ENCODE results near the gene CYB5R3. TPM values are rescaled to one million over a fixed set of nuclear protein-coding genes. Genes with fewer than 3 reads are reported as not detected.
A peak's percentile ranks its signal among the peaks of the same experiment; 100 is the strongest.

Gene CYB5R3
- total RNA-seq, 1 donor = 84.3 TPM

- Histone ChIP-seq H2AFZ (ENCODE audit: low read length) (no peak overlapping the region), H3K27me3 (ENCODE audit: insufficient read depth, low read length) (no peaks in the 10 kb centered on the region), H3K36me3 (ENCODE audit: insufficient read depth, low read length) (no peaks in the 10 kb centered on the region), H3K4me3 (ENCODE audit: insufficient read depth, low read length) (no peak overlapping the region), H4K20me1 (ENCODE audit: insufficient read depth, low read length) (no peaks in the 10 kb centered on the region), H3K79me2 (ENCODE audit: insufficient read depth, low read length) (no peaks in the 10 kb centered on the region), H3K4me1 (ENCODE audit: insufficient read depth, low read length) (peaks cover 42% of the 10 kb centered on the region), H3K27ac (ENCODE audit: low read depth, low read length) (no peak overlapping the region), H3K9me3 (ENCODE audit: low read depth, low read length) (no peaks in the 10 kb centered on the region), H3K4me2 (ENCODE audit: insufficient read depth, low read length) (no peak overlapping the region)
- DNase-seq (ENCODE audit: insufficient read length, low spot score, missing footprints) = peak; percentile 68
- TF ChIP-seq CTCF (IDR thresholded peaks at IDR 0.05; ENCODE audit: extremely low read depth, low read depth, low read length) = no peak
These were observed 36.9 kb upstream of the CYB5R3 start for GRCh38 chr22:42685941-42686653.

GRCh38 chr22:42684462-42685195 is 35.4 kb upstream of the CYB5R3 start:
- Histone ChIP-seq H3K9me3 (ENCODE audit: low read depth, low read length) (no peaks in the 10 kb centered on the region), H3K79me2 (ENCODE audit: insufficient read depth, low read length) (no peaks in the 10 kb centered on the region), H3K4me1 (ENCODE audit: insufficient read depth, low read length) (peaks cover 53% of the 10 kb centered on the region), H3K27me3 (ENCODE audit: insufficient read depth, low read length) (no peaks in the 10 kb centered on the region), H4K20me1 (ENCODE audit: insufficient read depth, low read length) (no peaks in the 10 kb centered on the region), H3K4me2 (ENCODE audit: insufficient read depth, low read length) (no peak overlapping the region), H3K4me3 (ENCODE audit: insufficient read depth, low read length) (no peak overlapping the region), H2AFZ (ENCODE audit: low read length) (no peak overlapping the region), H3K36me3 (ENCODE audit: insufficient read depth, low read length) (no peaks in the 10 kb centered on the region), H3K27ac (ENCODE audit: low read depth, low read length) (peak overlapping the region; percentile 35)
- DNase-seq (ENCODE audit: insufficient read length, low spot score, missing footprints) = peak; percentile 94
- no peak for TF ChIP-seq CTCF (IDR thresholded peaks at IDR 0.05; ENCODE audit: extremely low read depth, low read depth, low read length)

DNA sequence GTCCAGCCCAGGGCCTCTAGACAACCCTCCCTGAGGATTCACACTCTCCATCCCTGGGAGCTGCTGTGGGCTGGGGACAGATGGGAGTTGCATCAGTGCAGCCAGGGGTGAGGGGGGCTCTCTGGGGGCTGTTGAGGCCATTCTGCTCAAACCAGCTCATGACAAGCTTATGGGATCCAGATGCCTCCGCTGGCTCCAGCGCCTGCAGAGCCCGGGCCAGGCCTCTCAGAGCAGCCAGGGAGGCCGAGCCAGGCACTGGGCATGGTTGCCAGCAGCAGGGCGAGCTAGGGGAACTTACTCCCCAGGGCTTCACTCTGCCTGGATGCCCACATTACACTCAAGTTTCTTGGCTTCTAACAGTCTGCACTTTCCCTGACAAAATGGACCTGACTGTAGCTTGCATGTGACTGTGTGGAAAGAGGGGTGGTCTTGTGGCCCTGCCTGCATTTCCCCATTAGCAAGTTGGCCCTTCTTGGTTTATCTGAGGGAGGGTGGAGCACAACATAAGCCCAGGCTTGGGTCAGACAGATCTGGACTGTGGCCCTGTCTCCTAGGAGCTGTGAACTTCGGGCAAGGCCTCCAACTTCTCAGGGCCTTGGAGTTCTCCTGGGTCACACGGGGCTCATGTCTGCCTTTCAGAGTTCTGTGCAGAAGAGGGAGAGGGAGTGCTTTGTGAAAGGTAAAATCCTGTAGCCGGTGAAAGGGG is 34.5 kb upstream of the CYB5R3 start:
- peak; percentile 89 for DNase-seq (ENCODE audit: insufficient read length, low spot score, missing footprints)
- Histone ChIP-seq H3K27me3 (ENCODE audit: insufficient read depth, low read length) (no peaks in the 10 kb centered on the region), H3K4me3 (ENCODE audit: insufficient read depth, low read length) (no peak overlapping the region), H3K27ac (ENCODE audit: low read depth, low read length) (peak overlapping the region; percentile 35), H3K4me2 (ENCODE audit: insufficient read depth, low read length) (no peak overlapping the region), H3K9me3 (ENCODE audit: low read depth, low read length) (peaks cover 3% of the 10 kb centered on the region), H3K36me3 (ENCODE audit: insufficient read depth, low read length) (no peaks in the 10 kb centered on the region), H4K20me1 (ENCODE audit: insufficient read depth, low read length) (no peaks in the 10 kb centered on the region), H3K4me1 (ENCODE audit: insufficient read depth, low read length) (peaks cover 50% of the 10 kb centered on the region), H3K79me2 (ENCODE audit: insufficient read depth, low read length) (no peaks in the 10 kb centered on the region), H2AFZ (ENCODE audit: low read length) (no peak overlapping the region)
- no peak for TF ChIP-seq CTCF (IDR thresholded peaks at IDR 0.05; ENCODE audit: extremely low read depth, low read depth, low read length)
